RPMI7951 (cell line): ENCODE results near the gene DUSP1. TPM values are rescaled to one million over a fixed set of nuclear protein-coding genes. Genes with fewer than 3 reads are reported as not detected.
A peak's percentile ranks its signal among the peaks of the same experiment; 100 is the strongest.
"Not testable (repeated sequence)": the region's sequence is repeated elsewhere in the genome, so short reads cannot be mapped to it uniquely, and the experiment has no call there.

Source experiments
- DNase-seq: peaks from one replicate; pipeline ENCODE4 v3.0.0-alpha.2; 2012; ENCODE audit warnings: low read depth
- total RNA-seq: library from RNA; depleted of rRNA; stranded (reverse); fragments of >200 nt; shearing (Covaris generic); gene quantifications from 2 replicates; pipeline ENCODE4 v1.2.3, GENCODE V29; 2014

The DUSP1 gene
- total RNA-seq, 1 experiment from 2014 or later, result 9.7 TPM

DNA sequence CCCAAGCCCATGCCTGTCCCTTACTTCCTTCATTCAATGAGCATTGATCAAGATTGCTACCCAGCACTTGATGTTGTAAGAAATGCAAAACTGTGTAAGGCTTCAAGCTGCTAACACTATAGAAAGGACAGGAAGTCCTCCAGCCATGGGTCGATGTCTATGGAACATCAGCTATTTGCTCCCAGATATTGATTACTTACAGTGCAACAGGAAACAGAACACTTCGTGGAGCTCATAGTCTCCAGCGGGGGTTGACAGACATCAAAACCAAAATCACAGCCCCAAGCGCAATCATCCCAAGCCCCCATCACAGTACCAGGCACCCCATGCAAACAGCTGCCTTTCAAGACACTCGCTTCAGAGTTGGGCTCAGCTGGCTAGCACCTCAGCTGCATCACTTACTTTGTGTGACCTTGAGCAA, 26.8 kb upstream of the DUSP1 start:
- no peak for DNase-seq

DNA sequence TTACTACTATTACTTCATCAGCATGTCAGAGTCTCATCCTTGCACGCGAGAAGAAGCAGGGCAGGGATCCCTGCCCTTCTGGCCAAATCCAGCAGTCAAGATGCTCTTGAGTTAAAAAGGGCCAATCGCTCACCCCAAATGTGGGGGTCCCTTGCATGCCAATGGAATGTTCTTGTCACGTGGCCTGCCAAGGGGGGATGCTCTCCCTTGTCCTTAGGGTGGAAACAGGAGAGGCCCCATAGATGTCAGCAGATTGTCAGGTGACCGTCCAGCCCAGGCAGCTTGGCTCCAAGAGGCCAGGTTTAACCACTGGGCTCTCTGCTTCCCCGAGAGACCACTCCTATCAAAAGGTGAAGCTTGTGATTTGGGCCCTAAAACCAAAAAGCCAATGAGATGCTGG, 25.3 kb upstream of the DUSP1 start:
- DNase-seq, result no peak

DNA sequence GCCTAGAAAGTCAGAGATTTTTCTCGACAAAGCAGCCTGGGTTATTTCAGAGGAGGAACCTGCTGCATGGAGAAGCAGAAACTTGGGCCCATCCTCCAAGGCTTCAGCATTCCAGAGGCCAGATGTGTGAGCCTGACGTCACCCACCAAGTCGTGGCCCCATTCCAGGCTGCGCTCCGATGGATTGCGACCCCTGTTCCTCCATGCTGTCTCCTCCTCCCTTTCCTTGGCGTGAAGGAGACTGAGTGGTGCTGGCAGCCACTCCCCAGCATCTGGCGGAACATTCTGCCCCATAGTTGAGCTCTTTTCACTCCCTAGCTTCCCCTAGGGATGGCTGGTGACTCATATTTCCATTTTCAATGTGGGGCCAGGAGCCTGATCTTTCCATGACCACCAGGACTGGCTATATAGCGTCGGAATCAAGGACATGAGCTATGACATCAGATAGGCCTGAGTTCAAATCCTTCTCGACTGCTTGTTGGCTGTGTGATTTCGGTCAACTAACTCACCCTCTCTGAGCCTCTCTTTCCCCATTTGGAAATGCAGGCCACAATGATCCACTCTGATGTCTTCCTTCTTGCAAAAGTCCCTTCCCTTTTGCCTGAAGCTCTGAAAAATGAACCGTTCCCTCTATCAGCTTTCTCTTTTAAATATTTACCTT, 24.5 kb upstream of the DUSP1 start:
- DNase-seq, result peak; percentile 91

DNA sequence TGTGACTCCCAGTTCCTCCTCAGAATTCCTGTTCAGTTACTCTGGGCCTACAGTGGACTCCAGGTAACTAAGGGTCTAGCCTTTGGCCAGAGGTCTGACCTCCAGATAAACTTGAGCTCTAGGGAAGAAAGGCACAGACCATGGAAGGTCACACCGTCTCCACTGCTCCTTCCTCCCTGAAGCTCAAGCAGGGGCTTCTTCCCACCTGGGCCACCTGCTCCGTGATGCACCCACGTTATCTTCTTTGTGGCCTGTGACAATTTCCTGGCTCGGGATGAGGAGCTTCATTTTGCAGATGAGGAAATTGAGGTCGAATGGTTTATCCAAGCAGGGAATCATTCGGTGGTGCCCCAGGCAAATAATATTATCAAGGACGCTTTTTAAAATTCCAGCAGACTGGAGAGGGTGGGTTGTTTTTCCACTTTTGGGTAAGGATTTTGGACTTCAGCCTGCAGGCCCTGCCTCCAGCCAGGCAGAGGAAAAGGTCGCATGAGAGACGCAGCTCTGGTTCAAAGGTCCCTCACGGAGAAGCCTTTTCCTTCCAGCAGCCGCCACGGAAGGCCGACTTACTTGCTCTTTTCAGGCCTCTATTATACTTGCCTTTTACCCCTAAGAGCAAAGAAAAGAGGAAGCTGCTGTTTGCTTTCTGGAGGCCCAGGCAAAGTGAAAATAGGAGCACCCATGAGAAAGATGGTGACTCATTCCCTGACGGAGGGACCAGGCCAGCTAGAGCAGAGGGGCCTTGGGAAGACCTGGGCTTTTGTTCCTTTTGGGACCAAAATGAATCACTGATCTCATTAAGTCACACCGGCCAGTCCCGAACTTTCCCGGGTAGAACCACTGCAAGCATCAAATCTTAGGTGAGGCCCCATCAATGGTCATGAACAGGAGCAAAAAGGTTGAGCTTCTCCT, 22.8 kb upstream of the DUSP1 start:
- DNase-seq, result peak; percentile 58

DNA sequence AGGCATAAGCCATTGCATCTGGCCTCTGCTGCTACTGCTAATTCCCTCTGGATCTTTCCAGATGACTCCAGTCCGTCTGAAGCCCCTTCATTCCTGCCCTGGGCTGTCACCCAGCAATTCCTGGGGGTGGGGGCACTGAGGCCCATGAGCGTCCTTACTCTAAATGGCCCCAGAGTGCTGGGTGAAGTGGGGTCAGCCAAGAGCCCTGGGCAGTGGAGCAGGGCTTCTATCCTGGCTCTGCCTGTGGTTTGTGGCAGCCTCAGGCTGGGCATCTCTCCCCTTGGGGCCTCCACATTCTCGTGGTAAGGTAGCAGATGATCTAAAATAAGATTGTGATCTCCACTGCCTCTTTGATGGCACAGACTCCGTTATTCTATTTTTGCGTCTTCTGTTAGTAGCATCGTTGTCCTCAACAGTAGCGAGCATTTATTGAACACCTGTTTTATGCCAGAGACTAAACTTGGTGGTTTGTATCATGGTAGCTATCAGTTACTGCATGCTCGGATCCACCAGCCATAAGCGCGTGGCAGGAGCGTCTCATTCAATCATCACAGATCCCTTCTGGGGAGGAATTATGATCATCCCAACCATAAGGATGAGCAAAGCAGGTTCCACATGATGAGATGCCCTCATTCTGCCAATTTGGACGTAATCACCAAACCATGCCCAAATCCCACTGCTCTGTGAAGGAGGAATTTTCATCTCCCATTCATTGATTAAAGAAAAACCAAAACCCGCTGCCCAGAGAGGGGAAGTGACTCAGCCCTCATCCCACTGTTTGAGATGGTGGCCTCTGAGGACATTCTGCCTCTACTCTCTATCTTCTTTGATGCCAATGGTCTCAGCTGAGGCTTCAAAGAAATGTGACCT, 21.9 kb upstream of the DUSP1 start:
- DNase-seq, result peak; percentile 66

DNA sequence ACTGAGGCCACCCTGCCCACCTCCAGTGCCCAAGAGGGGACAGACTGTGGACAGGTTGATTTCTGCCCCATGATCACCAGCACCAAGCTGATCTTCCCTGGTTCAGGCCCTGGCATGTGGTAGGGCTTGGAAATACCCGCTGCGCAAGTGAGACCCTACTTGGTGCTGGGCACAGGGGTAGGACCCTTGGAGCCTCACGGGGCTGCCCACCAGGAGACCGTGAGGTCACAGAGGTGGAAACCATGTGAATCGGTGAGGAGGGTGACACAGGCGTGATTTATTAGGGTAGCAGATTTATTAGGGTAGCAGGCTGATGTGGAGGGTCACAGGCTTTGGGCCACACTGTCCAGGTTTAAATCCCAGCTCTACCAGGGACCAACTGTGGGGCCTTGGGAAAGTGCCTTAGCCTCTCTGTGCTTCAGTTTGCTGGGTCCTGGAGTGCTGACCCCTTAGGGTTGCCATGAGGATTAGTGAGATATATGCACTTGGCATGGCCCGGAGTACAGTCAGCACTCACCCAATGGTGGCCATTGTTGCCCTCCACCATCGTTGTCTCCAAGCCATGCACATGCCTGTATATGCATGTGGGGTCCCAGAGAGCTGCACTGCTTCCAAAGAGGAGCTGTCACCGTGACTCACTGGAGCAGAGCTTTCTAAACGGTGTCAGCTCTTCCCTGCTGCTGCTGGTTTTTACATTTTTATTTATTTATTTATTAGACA, 20.9 kb upstream of the DUSP1 start:
- DNase-seq, result no peak

DNA sequence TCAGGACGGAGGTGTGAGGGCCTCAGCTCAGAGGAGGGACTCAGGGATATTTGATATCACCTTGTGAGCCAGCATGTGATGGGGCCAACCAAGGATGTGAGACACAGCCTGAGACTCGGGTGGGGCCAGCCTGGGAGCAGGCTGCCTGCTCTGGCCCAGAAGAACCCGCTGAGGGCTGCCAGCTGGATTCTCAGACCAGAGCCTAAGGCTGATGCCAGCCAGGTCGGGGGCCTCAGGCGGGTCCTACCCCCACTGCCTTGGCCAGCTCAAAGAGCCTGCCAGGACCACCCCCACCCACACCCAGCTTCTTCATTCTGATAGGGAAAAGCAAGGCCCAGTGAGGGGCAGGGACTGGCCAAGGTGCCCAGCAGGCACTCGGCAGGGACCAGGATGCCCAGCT, 20.3 kb upstream of the DUSP1 start:
- no peak for DNase-seq

DNA sequence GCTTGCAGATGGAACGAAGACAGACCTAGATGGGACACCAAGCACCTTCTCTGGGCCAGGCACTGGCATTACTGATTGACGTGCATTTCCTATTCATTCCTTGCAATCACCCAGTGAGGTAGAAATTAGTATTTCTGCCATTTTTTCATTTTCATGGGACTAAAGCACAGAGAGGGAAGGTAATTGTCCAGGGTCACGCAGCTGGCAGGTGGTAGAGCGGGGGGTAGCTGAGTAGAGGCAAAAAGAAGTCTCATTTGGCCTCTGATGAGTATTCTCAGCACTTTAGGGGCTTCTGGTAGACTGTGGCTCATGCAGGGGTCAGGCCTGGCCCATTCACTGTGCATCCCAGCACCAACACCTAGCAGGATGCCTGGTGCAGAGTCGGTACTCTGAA, 19.5 kb upstream of the DUSP1 start:
- DNase-seq, result no peak

DNA sequence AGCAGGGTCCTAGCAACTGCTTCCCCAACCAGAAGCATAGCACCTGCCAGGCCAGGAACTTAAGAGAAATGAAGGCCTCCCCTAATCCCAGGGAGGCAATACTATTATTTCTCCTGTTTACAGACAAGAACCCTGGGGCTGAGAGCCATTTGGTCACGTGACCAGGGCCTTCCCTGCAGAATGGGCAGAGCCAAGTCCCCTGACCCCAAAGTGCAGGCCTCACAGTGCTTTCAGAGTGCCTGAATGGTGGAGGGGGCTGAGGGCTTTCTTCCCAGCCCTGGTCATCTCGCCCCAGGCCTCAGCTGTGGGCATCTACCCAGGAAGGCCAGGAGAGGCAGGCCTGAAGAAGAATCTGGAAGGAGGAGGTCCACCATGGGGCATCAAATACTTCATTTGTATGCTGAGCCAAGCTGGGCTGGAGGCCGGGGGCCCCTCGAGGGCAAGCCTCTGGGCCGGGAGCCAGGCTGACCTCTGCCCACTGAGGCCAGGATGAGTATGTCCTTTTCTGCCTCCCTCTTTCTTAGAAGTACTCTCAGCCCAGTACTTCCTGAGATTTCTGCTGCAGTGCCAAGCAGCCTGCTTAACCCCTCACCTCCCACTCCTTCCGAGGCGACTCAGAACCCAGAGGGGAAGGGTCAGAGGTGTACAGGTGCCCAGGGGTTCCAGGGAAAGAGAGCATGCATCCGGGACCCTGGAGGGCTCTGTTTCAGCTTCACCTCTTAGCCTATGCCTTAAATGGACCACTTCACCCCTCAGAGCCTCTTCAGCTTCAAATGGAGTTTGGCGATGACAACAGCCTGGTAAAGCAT, 18.9 kb upstream of the DUSP1 start:
- peak; percentile 83 for DNase-seq

DNA sequence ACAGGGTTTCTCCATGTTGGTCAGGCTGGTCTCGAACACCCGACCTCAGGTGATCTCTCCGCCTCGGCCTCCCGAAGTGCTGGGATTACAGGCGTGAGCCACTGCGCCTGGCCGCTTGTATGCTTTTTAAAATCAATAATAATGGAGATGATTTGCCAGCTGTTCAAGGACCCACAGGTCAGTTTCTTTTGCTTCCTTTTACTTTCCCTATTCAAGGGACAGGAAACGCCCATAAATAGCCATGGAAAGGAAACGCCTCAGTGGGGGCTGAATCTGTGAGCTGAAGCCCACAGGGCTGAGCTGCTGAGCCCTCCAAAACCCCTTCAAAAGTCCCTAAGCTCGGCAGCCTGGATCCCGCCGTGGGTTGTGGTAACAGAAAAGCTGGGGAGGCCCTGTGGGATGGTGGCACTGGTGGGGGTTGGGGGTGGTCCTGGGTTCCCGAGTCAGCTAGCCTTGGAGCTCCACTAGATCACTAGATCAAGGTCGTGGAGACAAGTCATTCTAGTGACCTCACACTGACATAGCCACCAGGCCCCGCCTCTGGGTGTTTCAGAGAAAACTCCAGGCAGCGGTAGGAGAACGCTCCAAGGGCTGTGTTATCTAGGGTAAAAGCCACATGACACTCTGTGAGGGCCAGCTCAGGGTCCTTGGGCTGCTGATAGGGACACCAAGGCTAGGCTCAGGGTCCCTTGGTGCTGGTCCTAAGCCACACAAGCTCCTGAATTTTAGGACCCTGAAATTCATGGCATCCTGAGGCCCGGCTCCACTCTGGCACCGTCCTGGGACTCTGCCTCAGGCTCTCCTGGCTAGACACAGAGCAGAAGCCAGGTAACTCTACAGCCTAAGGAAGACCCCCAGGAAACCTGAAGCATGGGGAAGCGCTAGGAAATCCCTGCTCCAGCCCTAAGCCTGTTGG, 18.0 kb upstream of the DUSP1 start:
- no peak for DNase-seq

DNA sequence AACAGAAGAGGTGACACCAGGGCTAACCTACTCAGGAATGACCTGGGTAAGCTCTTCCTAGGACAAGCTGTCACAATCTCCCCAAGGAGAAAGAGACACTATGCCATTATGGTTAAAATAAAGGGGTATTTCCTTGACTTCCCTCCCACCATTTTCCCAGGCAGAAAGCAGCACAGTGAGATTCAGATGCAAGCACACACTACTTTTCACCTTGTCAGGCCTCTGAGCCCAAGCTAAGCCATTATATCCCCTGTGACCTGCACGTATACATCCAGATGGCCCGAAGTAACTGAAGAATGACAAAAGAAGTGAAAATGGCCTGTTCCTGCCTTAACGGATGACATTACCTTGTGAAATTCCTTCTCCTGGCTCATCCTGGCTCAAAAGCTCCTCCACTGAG, 16.5 kb upstream of the DUSP1 start:
- DNase-seq, result not testable (repeated sequence)

DNA sequence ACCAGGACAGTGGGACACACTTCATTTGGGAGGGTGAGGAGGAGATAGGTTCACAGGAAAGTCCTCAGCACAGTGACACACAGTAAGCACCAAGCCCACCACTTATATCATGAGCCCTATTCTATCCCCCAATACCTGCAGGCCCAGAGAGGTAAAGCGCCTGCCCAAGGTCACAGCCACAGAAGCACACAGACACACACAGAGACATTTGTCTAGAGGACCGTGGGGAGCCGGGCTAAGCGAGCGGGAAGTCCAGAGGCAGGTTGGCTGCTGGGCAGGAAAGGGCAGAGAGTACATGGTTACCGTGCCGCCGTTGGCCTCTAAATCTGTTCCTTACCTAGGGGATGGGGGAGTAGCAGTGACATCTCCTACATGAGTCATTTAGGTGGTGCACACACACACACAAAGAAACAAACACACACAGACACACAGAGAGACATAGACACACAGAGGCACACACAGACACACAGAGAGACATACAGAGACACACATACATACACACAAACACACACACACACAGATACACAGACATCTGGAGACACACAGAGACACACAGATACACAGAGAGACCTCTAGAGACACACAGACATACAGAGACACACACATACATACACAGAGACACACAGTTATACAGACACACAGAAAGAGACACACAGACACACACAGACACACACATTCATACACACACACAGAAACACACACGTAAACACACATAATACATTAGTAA, 15.9 kb upstream of the DUSP1 start:
- DNase-seq, result no peak

DNA sequence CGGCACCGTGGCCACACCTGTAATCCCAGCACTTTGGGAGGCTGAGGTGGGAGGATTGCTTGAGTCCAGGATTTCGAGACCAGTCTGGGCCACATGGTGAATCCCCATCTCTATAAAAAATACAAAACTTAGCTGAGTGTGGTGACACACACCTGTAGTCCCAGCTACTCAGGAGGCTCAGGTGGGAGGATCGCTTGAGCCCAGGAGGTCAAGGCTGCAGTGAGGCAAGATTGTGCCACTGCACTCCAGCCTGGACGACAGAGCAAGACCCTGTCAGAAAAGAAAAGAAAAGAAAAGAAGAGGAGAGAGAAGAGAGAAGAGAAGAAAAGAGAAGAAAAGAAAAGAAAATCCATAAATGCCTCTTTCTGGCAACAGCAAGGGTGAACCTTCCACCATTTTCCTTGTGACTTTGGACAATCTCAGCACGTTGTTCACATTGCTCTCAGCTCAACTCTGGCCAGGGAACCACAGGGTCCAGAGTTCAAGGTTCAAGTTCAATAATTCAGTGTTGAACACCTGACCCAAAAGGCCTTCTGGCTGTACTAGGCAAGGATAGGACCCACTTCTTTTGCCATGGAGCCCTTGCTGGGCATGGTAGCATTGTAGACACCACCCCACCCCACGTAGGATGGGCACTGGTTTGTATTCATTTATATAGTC, 14.6 kb upstream of the DUSP1 start:
- DNase-seq, result no peak

DNA sequence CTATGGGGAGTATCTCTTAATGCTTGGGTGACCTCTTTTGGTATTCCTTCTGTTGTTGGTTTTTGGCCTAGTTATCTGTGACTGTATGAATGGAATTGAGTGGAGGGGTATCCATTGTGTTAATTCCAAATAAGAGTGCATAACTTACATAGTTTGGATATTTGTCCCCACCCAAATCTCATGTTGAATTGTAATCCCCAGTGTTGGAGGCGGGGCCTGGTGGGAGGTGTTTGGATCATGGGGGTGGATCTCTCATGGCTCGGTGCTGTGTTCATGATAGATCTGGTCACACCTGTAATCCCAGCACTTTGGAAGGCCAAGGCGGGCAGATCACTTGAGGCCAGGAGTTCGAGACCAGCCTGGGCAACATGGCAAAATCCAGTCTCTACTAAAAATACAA, 13.2 kb upstream of the DUSP1 start:
- not testable (repeated sequence) for DNase-seq

DNA sequence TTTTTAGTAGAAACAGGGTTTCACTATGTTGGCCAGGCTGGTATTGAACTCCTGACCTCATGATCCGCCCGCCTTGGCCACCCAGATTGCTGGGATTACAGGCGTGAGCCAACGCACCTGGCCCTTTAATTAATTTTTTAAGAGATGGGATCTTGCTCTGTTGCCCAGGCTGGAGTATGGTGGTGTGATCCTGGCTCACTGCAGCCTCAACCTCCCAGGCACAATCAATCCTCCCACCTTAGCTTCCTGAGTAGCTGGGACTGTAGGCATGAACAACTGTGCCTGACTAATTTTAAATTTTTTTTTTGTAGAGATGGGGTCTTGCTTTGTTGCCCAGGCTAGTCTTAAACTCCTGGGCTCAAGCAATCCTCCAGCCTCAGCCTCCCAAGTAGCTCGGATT, 12.3 kb upstream of the DUSP1 start:
- DNase-seq, result not testable (repeated sequence)

DNA sequence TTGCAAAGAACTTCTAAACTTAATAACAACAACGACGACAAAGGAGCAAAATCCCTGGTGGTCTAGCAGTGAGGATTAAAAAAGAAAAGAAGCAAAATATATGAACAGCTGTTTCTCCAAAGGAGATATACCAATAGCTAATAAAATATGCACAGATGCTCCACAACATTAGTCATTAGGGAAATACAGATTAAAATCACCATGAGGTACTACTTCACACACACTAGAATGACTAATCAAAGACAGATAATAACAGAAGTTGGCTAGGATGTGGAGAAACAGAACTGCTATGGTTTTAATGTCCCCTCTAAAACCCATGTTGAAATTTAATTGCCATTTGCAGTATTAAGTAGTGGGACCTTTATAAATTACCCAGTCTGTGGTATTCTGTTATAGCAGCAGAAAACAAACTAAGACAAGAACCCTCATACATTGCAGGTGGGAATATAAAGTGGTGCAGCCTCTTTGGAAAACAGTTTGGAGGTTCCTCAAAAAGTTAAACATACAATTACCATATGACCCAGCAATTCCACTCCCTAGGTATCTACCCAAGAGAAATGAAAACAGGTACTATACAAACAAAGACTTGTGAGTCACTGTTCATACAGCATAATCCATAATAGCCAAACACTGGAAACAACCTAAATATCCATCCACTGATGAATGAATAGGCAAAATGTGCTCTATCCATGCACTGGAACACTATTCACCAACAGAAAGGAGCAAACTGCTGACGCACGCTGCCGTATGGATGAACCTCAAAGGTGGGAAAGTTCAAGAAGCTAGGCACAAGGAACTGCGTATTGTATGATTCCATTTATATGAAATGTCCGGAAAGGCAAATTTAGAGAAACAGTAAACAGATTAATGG, 11.4 kb upstream of the DUSP1 start:
- no peak for DNase-seq

DNA sequence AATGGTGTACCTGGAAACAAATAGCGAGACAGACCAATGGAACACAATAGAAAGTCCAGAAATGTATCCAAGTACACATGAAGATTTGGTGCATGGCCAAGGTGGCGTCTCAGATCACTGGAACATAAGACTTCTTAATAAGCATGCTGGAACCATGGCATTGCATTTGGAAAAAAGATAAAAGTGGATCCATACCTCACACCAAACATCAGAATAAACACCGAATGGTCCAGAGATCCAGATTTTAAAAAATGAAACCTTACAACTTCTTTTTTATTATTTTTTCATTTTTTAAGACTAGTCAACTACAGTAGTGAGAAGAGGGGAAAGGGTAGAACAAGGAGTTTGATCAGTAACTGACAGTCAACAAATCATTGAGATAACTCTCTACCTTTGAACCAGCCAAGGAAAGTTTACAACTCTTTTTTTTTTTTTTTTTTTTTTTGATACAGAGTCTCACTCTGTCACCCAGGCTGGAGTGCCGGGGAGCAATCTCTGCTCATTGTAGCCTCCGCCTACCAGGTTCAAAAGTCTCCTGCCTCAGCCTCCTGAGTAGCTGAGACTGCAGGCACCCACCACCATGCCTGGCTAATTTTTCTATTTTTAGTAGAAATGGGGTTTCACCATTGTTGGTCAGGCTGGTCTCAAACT, 8.8 kb upstream of the DUSP1 start:
- no peak for DNase-seq
